Neural cell (in vitro differentiated cells): Measurements from ENCODE around the gene COP1. TPM values are rescaled to one million over a fixed set of nuclear protein-coding genes. Genes with fewer than 3 reads are reported as not detected.

Experiments
- H2AFZ ChIP-seq: fragments of 200-600, 300-800 bp; sonication (generic), shearing (Covaris generic); 2 replicates; pipeline ENCODE4 v1.6.0; 2014; ENCODE audit warnings: low read depth, mild to moderate bottlenecking, antibody characterized with exemption, low read length, moderate library complexity
- H3F3A ChIP-seq: fragments of 200-600 bp; shearing (Covaris generic); 2 replicates; pipeline ENCODE4 v1.6.1; 2016; ENCODE audit warnings: mild to moderate bottlenecking, moderate library complexity, mixed read lengths, antibody characterized with exemption, low read length; ENCODE audit not compliant: insufficient read depth, poor library complexity, severe bottlenecking
- H3K27ac ChIP-seq: fragments of 200-600, 300-800 bp; sonication (generic), shearing (Covaris generic); 2 replicates; pipeline ENCODE4 v1.5.1; 2014; ENCODE audit warnings: mild to moderate bottlenecking, low read length, moderate library complexity
- H3K27me3 ChIP-seq: fragments of 300-800, 200-600 bp; sonication (generic), shearing (Covaris generic); 2 replicates; pipeline ENCODE4 v1.6.0; 2014; ENCODE audit warnings: mild to moderate bottlenecking, low read depth, low read length, moderate library complexity; ENCODE audit not compliant: insufficient read depth
- H3K36me3 ChIP-seq: fragments of 300-800, 200-600 bp; sonication (generic), shearing (Covaris generic); 2 replicates; pipeline ENCODE4 v1.5.1; 2014; ENCODE audit warnings: mild to moderate bottlenecking, antibody characterized with exemption, low read length, moderate library complexity; ENCODE audit not compliant: insufficient read depth
- H3K4me2 ChIP-seq: fragments of 300-800, 200-600 bp; sonication (generic), shearing (Covaris generic); 2 replicates; pipeline ENCODE4 v1.6.0; 2014; ENCODE audit warnings: mild to moderate bottlenecking, low read length
- H3K4me3 ChIP-seq: fragments of 300-800, 200-600 bp; sonication (generic), shearing (Covaris generic); 2 replicates; pipeline ENCODE4 v1.5.1; 2014; ENCODE audit warnings: mild to moderate bottlenecking, low read length, moderate library complexity
- H3K79me2 ChIP-seq: fragments of 200-600 bp; shearing (Covaris generic); replicated peaks from 2 replicates; pipeline ENCODE4 v1.6.0; 2014; ENCODE audit warnings: mild to moderate bottlenecking, low read length, moderate library complexity; ENCODE audit not compliant: insufficient read depth
- H3K9ac ChIP-seq: fragments of 300-800, 200-600 bp; sonication (generic), shearing (Covaris generic); 2 replicates; pipeline ENCODE4 v1.6.1; 2016; ENCODE audit warnings: mild to moderate bottlenecking, low read length, mixed read lengths
- H3K9me2 ChIP-seq: fragments of 200-600 bp; shearing (Covaris generic); 2 replicates; pipeline ENCODE4 v1.6.1; 2016; ENCODE audit warnings: mild to moderate bottlenecking, low read length, mixed read lengths; ENCODE audit not compliant: insufficient read depth
- H3K9me3 ChIP-seq: fragments of 200-600, 300-800 bp; sonication (generic), shearing (Covaris generic); 2 replicates; pipeline ENCODE4 v1.6.1; 2016; ENCODE audit warnings: mild to moderate bottlenecking, mixed run types, low read length, moderate library complexity, mixed read lengths
- H4K20me1 ChIP-seq: fragments of 200-600 bp; shearing (Covaris generic); 2 replicates; pipeline ENCODE4 v1.6.1; 2016; ENCODE audit warnings: mild to moderate bottlenecking, mixed run types; ENCODE audit not compliant: insufficient read depth
- CTCF ChIP-seq: fragments of 450-650 bp; IDR thresholded peaks from 2 replicates; pipeline ENCODE4 v1.5.1; 2014; ENCODE audit warnings: antibody characterized with exemption, mild to moderate bottlenecking, moderate library complexity; ENCODE audit not compliant: poor library complexity, severe bottlenecking
- EP300 ChIP-seq: fragments of 450-650 bp; conservative IDR thresholded peaks from 2 replicates; pipeline ENCODE4 v1.6.1; 2014; ENCODE audit warnings: antibody characterized with exemption, mild to moderate bottlenecking, moderate library complexity; ENCODE audit not compliant: poor library complexity, severe bottlenecking
- EZH2 ChIP-seq: fragments of 200-600, 300-800 bp; shearing (Covaris generic), sonication (generic); IDR thresholded peaks from 2 replicates; pipeline ENCODE4 v1.6.1; 2014; ENCODE audit warnings: antibody characterized with exemption, low read length, borderline replicate concordance, mild to moderate bottlenecking; ENCODE audit not compliant: insufficient read depth, poor library complexity, severe bottlenecking
- MXI1 ChIP-seq: fragments of 450-650 bp; conservative IDR thresholded peaks from 2 replicates; pipeline ENCODE4 v1.6.1; 2014; ENCODE audit warnings: antibody characterized with exemption, mild to moderate bottlenecking; ENCODE audit not compliant: poor library complexity, severe bottlenecking
- POLR2AphosphoS5 ChIP-seq: IDR thresholded peaks from 2 replicates; pipeline ENCODE4 v1.6.1; 2012
- RAD21 ChIP-seq: fragments of 450-650 bp; conservative IDR thresholded peaks from 2 replicates; pipeline ENCODE4 v1.6.1; 2014; ENCODE audit warnings: antibody characterized with exemption, mild to moderate bottlenecking, moderate library complexity
- REST ChIP-seq: IDR thresholded peaks from 2 replicates; pipeline ENCODE4 v1.6.1; 2012; ENCODE audit warnings: borderline replicate concordance
- SMC3 ChIP-seq: fragments of 450-650 bp; conservative IDR thresholded peaks from 2 replicates; pipeline ENCODE4 v1.6.1; 2014; ENCODE audit warnings: antibody characterized with exemption, mild to moderate bottlenecking, moderate library complexity; ENCODE audit not compliant: poor library complexity
- TAF1 ChIP-seq: IDR thresholded peaks from 2 replicates; pipeline ENCODE4 v1.6.1; 2012; ENCODE audit warnings: low read depth
- polyA plus RNA-seq: library from polyadenylated mRNA; depleted of rRNA; stranded (reverse); fragments of >200 nt; gene quantifications from 2 replicates; pipeline ENCODE4 v1.2.3, GENCODE V29; 2014

The COP1 gene
- polyA plus RNA-seq, 1 donor from 2014 or later = 72.3 TPM

- TF ChIP-seq REST (no peak), SMC3 (no peak), EZH2 (no peak), POLR2AphosphoS5 (no peak), TAF1 (no peak), MXI1 (no peak), EP300 (no peak), CTCF (no peak), RAD21 (no peak)
- Histone ChIP-seq H3K4me3 (no peak overlapping the region), H3K36me3 (no peaks in the 10 kb centered on the region), H3K4me2 (no peak overlapping the region), H3K9me3 (no peaks in the 10 kb centered on the region), H3K9me2 (no peaks in the 10 kb centered on the region), H3K9ac (no peak overlapping the region), H3F3A (no peaks in the 10 kb centered on the region), H4K20me1 (no peaks in the 10 kb centered on the region), H3K27ac (no peak overlapping the region), H2AFZ (no peak overlapping the region), H3K79me2 (no peaks in the 10 kb centered on the region), H3K27me3 (no peaks in the 10 kb centered on the region)
Measured at GRCh38 chr1:175902281-175902680, 304.8 kb downstream of the COP1 start.

- no peak overlapping the region for H3K4me3 ChIP-seq
- no peaks in the 10 kb centered on the region for H3F3A ChIP-seq
- no peaks in the 10 kb centered on the region for H3K36me3 ChIP-seq
- TF ChIP-seq REST (no peak), RAD21 (no peak), MXI1 (no peak), SMC3 (no peak), CTCF (no peak), TAF1 (no peak), EZH2 (no peak), POLR2AphosphoS5 (no peak), EP300 (no peak)
- H3K9ac ChIP-seq = no peak overlapping the region
- H2AFZ ChIP-seq = no peak overlapping the region
- no peaks in the 10 kb centered on the region for H4K20me1 ChIP-seq
- H3K9me2 ChIP-seq = no peaks in the 10 kb centered on the region
- no peak overlapping the region for H3K27ac ChIP-seq
- H3K79me2 ChIP-seq = no peaks in the 10 kb centered on the region
- no peaks in the 10 kb centered on the region for H3K9me3 ChIP-seq
- no peak overlapping the region for H3K4me2 ChIP-seq
- no peaks in the 10 kb centered on the region for H3K27me3 ChIP-seq
Measured at GRCh38 chr1:175901076-175901836, 305.8 kb downstream of the COP1 start.
